ENCODE data around the gene CACNG4.

- TF ChIP-seq HMGXB4 (CRISPR knock-in tag; IDR thresholded peaks at IDR 0.05) = no peak
- TF ChIP-seq TEAD4 (IDR thresholded peaks at IDR 0.05; ENCODE audit: low read length) = no peak
- TF ChIP-seq TEAD4 (CRISPR knock-in tag; IDR thresholded peaks at IDR 0.05; ENCODE audit: borderline replicate concordance) = no peak
- no peak for TF ChIP-seq PTRF (tag; IDR thresholded peaks at IDR 0.05)
- TF ChIP-seq CTCF (IDR thresholded peaks at IDR 0.05 in 2 of 3, conservative IDR thresholded peaks at IDR 0.05 in 1 of 3; ENCODE audit: insufficient read depth in 2 of 3, low read depth in 1 of 3, low read length in 3 of 3) = no peak
- no peak for TF ChIP-seq SIX5 (IDR thresholded peaks at IDR 0.05; ENCODE audit: borderline replicate concordance in 1 of 2, insufficient read depth in 1 of 2, low read depth in 1 of 2, low read length in 2 of 2)
- TF ChIP-seq NRF1 (conservative IDR thresholded peaks at IDR 0.05 in 1 of 2, IDR thresholded peaks at IDR 0.05 in 1 of 2) = no peak
- TF ChIP-seq PHF20 (IDR thresholded peaks at IDR 0.05; ENCODE audit: partially characterized antibody) = no peak
- no peak for TF ChIP-seq SMAD1 (IDR thresholded peaks at IDR 0.05; ENCODE audit: low read depth, low read length, partially characterized antibody)
- no peak for TF ChIP-seq POLR2A (conservative IDR thresholded peaks at IDR 0.05)
- no peak for TF ChIP-seq JUN (IDR thresholded peaks at IDR 0.05; ENCODE audit: borderline replicate concordance, low read depth, low read length)
- TF ChIP-seq JUN (CRISPR knock-in tag; IDR thresholded peaks at IDR 0.05; ENCODE audit: borderline replicate concordance) = no peak
Measured at GRCh38 chr17:66994361-66994760, 29.9 kb downstream of the CACNG4 start.

Data from K562 (cell line).